Measurements from ENCODE around the gene CD74. TPM values are rescaled to one million over a fixed set of nuclear protein-coding genes. Genes with fewer than 3 reads are reported as not detected.

Gene CD74
- total and polyA plus RNA-seq, 2 of the 4 experiments (the other 2 are of a cell fraction): 0.18 to 1.1 TPM

DNA sequence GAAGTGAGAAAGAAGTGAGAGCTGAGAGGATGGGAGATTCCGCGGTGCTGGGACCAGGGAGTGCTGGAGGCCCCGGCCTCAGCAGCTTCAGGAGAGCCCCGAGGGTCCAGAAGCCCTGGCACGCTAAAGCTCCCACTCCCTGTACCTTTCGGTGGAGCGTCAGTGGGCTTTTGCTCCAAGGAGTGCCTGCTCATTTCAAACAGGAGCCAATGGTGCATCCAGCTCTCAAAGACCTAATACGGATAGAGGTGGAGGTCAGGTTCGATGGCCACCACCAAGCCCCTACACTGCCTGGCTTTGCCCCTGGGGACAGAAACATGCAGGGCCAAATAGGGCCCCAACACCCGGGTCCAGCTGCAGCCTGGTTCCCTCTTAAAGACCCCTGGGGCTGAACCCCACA, 8.2 kb downstream of the CD74 start:
- dilution Hi-C loops (cut with HindIII; ENCODE audit: low sequenced_read_pairs, unreplicated experiment) (no loop called here), in situ Hi-C loops (cut with MboI; ENCODE audit: low sequenced_read_pairs) (no loop called here), intact Hi-C loops (cut with micrococcal nuclease) (no loop called here)
- Histone ChIP-seq H2AK9ac (replicated peaks; ENCODE audit: low read depth, low read length, poor library complexity) (no peak overlapping the region), H2BK120ac (ENCODE audit: low read depth, low read length) (no peak overlapping the region), H2AFZ (replicated peaks; ENCODE audit: low read length, poor library complexity) (no peak overlapping the region), H3K23ac (ENCODE audit: low read depth, low read length) (no peak overlapping the region), H3K18ac (ENCODE audit: low read depth, low read length) (no peak overlapping the region), H3K4ac (ENCODE audit: low read depth, low read length) (no peak overlapping the region), H4K8ac (ENCODE audit: low read depth in 2 of 2, low read length in 2 of 2) (no peak overlapping the region), H4K91ac (ENCODE audit: insufficient read depth, low read depth, low read length) (no peak overlapping the region), H3K27me3 (ENCODE audit: control insufficient read depth, insufficient read depth, low read length) (no peaks in the 10 kb centered on the region), H4K20me1 (ENCODE audit: insufficient read depth, low read length) (no peaks in the 10 kb centered on the region), H3K4me3 (ENCODE audit: insufficient read depth, low read depth, low read length) (no peak overlapping the region), H3K79me1 (ENCODE audit: low read depth in 1 of 2, low read length in 2 of 2) (peaks cover 0 to 7% of the 10 kb centered on the region in 2 experiments; a peak in 1 of 4 replicates), H4K5ac (ENCODE audit: low read depth, low read length) (no peak overlapping the region), H2BK5ac (ENCODE audit: low read depth, low read length, poor library complexity, severe bottlenecking) (no peak overlapping the region), H3K36me3 (ENCODE audit: control insufficient read depth, insufficient read depth, low read length) (peaks cover 14% of the 10 kb centered on the region), H3K9me3 (ENCODE audit: control insufficient read depth, insufficient read depth, low read length) (no peaks in the 10 kb centered on the region), H2BK20ac (ENCODE audit: low read depth, low read length) (no peak overlapping the region), H3K9me1 (ENCODE audit: insufficient read depth, low read length) (peaks cover 24% of the 10 kb centered on the region), H3K4me1 (ENCODE audit: control insufficient read depth, insufficient read depth, low read length) (peaks cover 3% of the 10 kb centered on the region; the same call in 1 of the 2 replicates), H3K27ac (ENCODE audit: insufficient read depth, low read length) (no peak overlapping the region), H3K9ac (ENCODE audit: low read depth, low read length) (no peak overlapping the region), H2AK5ac (ENCODE audit: low read depth, low read length) (no peak overlapping the region), H2BK15ac (ENCODE audit: low read depth, low read length) (no peak overlapping the region), H3K14ac (replicated peaks; ENCODE audit: low read depth, low read length) (no peak overlapping the region), H3K4me2 (ENCODE audit: low read depth, low read length) (no peak overlapping the region), H3K56ac (ENCODE audit: extremely low read depth, insufficient read depth, low read length) (no peak overlapping the region)
- ATAC-seq (ENCODE audit: low read depth) (no peak), DNase-seq (no peak)
- CTCF ChIA-PET: no interaction called here
- TF ChIP-seq, protein P1, sequence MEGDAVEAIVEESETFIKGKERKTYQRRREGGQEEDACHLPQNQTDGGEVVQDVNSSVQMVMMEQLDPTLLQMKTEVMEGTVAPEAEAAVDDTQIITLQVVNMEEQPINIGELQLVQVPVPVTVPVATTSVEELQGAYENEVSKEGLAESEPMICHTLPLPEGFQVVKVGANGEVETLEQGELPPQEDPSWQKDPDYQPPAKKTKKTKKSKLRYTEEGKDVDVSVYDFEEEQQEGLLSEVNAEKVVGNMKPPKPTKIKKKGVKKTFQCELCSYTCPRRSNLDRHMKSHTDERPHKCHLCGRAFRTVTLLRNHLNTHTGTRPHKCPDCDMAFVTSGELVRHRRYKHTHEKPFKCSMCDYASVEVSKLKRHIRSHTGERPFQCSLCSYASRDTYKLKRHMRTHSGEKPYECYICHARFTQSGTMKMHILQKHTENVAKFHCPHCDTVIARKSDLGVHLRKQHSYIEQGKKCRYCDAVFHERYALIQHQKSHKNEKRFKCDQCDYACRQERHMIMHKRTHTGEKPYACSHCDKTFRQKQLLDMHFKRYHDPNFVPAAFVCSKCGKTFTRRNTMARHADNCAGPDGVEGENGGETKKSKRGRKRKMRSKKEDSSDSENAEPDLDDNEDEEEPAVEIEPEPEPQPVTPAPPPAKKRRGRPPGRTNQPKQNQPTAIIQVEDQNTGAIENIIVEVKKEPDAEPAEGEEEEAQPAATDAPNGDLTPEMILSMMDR (conservative IDR thresholded peaks at IDR 0.05; ENCODE audit: low read depth, low read length): no peak
- TF ChIP-seq MAFK (IDR thresholded peaks at IDR 0.05; ENCODE audit: low read depth, low read length) (no peak), RAD21 (IDR thresholded peaks at IDR 0.05; ENCODE audit: low read length) (no peak), RCOR1 (IDR thresholded peaks at IDR 0.05; ENCODE audit: insufficient replicate concordance, low read length) (no peak), NFE2L2 (IDR thresholded peaks at IDR 0.05; ENCODE audit: low read depth, low read length) (no peak), CEBPB (IDR thresholded peaks at IDR 0.05; ENCODE audit: low read depth, low read length) (no peak), BHLHE40 (IDR thresholded peaks at IDR 0.05; ENCODE audit: low read depth, low read length) (no peak), SMC3 (IDR thresholded peaks at IDR 0.05; ENCODE audit: low read depth, low read length) (no peak), MXI1 (IDR thresholded peaks at IDR 0.05; ENCODE audit: borderline replicate concordance, low read depth, low read length) (no peak)
- POLR2A ChIA-PET (ENCODE audit: unreplicated experiment): no interaction called here
- BruUV-seq (replicated peaks): no TSS peak
- WGBS, 2 experiments (ENCODE audit: extremely low coverage in 2 of 2, insufficient read length in 1 of 2): 81% methylated on average over 7 of the region's 10 CpGs; no CpG with 5 or more reads in 1 of the 2 experiments
